ENCODE data around the gene CYTH4.

DNA sequence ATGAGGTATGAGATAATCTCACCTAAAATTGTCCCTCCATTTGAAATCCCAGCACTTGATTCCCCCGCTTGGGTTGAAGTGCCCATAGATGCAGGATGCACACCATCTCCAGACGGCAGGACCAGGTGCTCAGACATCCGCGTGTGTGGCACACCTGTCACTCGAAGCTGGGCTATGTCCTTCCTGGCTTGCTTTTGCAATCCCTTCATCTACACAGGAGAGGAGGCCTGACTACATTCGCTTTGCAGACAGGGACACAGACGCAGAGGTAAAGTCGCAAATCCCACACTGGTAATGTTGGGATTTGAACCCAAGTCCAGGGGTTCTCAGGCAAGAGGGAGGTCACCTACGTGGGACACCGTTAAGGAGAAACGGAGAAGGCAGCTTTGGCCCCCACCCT, 7.2 kb upstream of the CYTH4 start:
- TF ChIP-seq EZH2 (IDR thresholded peaks at IDR 0.05; ENCODE audit: low read length), result no peak
- TF ChIP-seq, protein P1, sequence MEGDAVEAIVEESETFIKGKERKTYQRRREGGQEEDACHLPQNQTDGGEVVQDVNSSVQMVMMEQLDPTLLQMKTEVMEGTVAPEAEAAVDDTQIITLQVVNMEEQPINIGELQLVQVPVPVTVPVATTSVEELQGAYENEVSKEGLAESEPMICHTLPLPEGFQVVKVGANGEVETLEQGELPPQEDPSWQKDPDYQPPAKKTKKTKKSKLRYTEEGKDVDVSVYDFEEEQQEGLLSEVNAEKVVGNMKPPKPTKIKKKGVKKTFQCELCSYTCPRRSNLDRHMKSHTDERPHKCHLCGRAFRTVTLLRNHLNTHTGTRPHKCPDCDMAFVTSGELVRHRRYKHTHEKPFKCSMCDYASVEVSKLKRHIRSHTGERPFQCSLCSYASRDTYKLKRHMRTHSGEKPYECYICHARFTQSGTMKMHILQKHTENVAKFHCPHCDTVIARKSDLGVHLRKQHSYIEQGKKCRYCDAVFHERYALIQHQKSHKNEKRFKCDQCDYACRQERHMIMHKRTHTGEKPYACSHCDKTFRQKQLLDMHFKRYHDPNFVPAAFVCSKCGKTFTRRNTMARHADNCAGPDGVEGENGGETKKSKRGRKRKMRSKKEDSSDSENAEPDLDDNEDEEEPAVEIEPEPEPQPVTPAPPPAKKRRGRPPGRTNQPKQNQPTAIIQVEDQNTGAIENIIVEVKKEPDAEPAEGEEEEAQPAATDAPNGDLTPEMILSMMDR (optimal IDR thresholded peaks at IDR 0.05 in 1 of 3, IDR thresholded peaks at IDR 0.05 in 1 of 3, conservative IDR thresholded peaks at IDR 0.05 in 1 of 3; ENCODE audit: extremely low read depth in 1 of 3, insufficient read depth in 2 of 3, low read length in 3 of 3), result no peak
